GM12878 (cell line): ENCODE measurements around the gene RNF32. TPM values are rescaled to one million over a fixed set of nuclear protein-coding genes. Genes with fewer than 3 reads are reported as not detected.

Source experiments
- CEBPB ChIP-seq, 2 experiments: fragments of 150-350 bp in 1 of 2; IDR thresholded peaks; 2 replicates each; pipeline ENCODE4 v1.6.1; 2012 to 2014; ENCODE audit warnings: low read depth in 2 of 2, low read length in 2 of 2, borderline replicate concordance in 1 of 2, inconsistent platforms in 1 of 2
- EED ChIP-seq: sonication (generic); IDR thresholded peaks from 2 replicates; pipeline ENCODE4 v1.6.1; 2016; ENCODE audit warnings: antibody characterized with exemption, low read depth
- ETV6 ChIP-seq, 2 experiments: fragments of 450-650 bp in 1 of 2; IDR thresholded peaks in 1 of 2; conservative IDR thresholded peaks in 1 of 2; 2 replicates each; pipeline ENCODE4 v1.6.1; 2014; ENCODE audit warnings: antibody characterized with exemption in 1 of 2, borderline replicate concordance in 1 of 2, low read depth in 1 of 2, mild to moderate bottlenecking in 1 of 2, moderate library complexity in 1 of 2
- GABPA ChIP-seq: IDR thresholded peaks from 2 replicates; pipeline ENCODE4 v1.6.1; 2014; ENCODE audit warnings: antibody characterized with exemption, low read depth, mild to moderate bottlenecking, inconsistent platforms
- HDGF ChIP-seq: fragments of 450-650 bp; IDR thresholded peaks from 2 replicates; pipeline ENCODE4 v1.6.1; 2016; ENCODE audit warnings: antibody characterized with exemption
- JUNB ChIP-seq: IDR thresholded peaks from 2 replicates; pipeline ENCODE4 v1.6.1; 2016; ENCODE audit warnings: antibody characterized with exemption, mild to moderate bottlenecking
- MXI1 ChIP-seq: fragments of 150-350 bp; IDR thresholded peaks from 2 replicates; pipeline ENCODE4 v1.6.1; 2011; ENCODE audit warnings: low read depth, mild to moderate bottlenecking, inconsistent platforms, low read length, improper control_type of control experiment
- NFIC ChIP-seq: IDR thresholded peaks from 2 replicates; pipeline ENCODE4 v1.6.1; 2012; ENCODE audit warnings: low read depth, mild to moderate bottlenecking, inconsistent platforms, low read length, moderate library complexity
- NR2C2 ChIP-seq: IDR thresholded peaks from 2 replicates; pipeline ENCODE4 v1.6.1; 2011; ENCODE audit warnings: borderline replicate concordance, low read depth; ENCODE audit not compliant: control insufficient read depth, insufficient read length
- RBBP5 ChIP-seq: fragments of 200-600 bp; sonication (generic); conservative IDR thresholded peaks from 2 replicates; pipeline ENCODE4 v1.6.1; 2016
- RCOR1 ChIP-seq: conservative IDR thresholded peaks from 2 replicates; pipeline ENCODE4 v1.6.1; 2012; ENCODE audit warnings: low read depth, low read length, improper control_type of control experiment
- SMAD5 ChIP-seq: IDR thresholded peaks from 2 replicates; pipeline ENCODE4 v1.6.1; 2016; ENCODE audit warnings: antibody characterized with exemption, low read depth
- SMC3 ChIP-seq: IDR thresholded peaks from 2 replicates; pipeline ENCODE4 v1.6.1; 2011; ENCODE audit warnings: low read length, improper control_type of control experiment, borderline replicate concordance
- TARDBP ChIP-seq: IDR thresholded peaks from 2 replicates; pipeline ENCODE4 v1.6.1; 2016; ENCODE audit warnings: borderline replicate concordance
- TCF3 ChIP-seq: IDR thresholded peaks from 2 replicates; pipeline ENCODE4 v1.6.1; 2012; ENCODE audit warnings: low read depth, mild to moderate bottlenecking, low read length, borderline replicate concordance; ENCODE audit not compliant: insufficient read depth
- ZNF207 ChIP-seq: fragments of 450-650 bp; IDR thresholded peaks from 2 replicates; pipeline ENCODE4 v1.6.1; 2014; ENCODE audit warnings: antibody characterized with exemption, mild to moderate bottlenecking, borderline replicate concordance
- ZNF24 ChIP-seq: fragments of 450-650 bp; IDR thresholded peaks from 2 replicates; pipeline ENCODE4 v1.6.1; 2017; ENCODE audit warnings: antibody characterized with exemption, mild to moderate bottlenecking
- ZZZ3 ChIP-seq: IDR thresholded peaks from 2 replicates; pipeline ENCODE4 v1.6.1; 2011; ENCODE audit warnings: low read depth; ENCODE audit not compliant: control insufficient read depth, insufficient read length
- polyA plus RNA-seq, 11 experiments: library from polyadenylated mRNA; depleted of rRNA in 4 of 11; unstranded in 6 of 11; stranded (reverse) in 5 of 11; fragments of >200 nt; fragmentation: Nextera tagmentation in 4 of 11; fragmentation: Illumina TruSeq in 1 of 11; extraction: Ambion mirVana in 4 of 11; extraction: Trizol in 1 of 11; gene quantifications; 1 replicate in 1 of 11; 2 replicates in 10 of 11; pipeline versions ENCODE4 v1.2.1 to v1.2.3, GENCODE V29; 2011 to 2016; ENCODE audit warnings: inconsistent platforms in 2 of 11, missing spikeins in 2 of 11, low read depth in 1 of 11
- total RNA-seq, 4 experiments: library from RNA; depleted of rRNA in 3 of 4; stranded (reverse); fragments of >200 nt in 3 of 4; fragmentation: Illumina TruSeq in 1 of 4; extraction: Trizol in 1 of 4; gene quantifications; 2 replicates each; pipeline versions ENCODE4 v1.2.1 to v1.2.3, GENCODE V29; 2013 to 2021
- TF ChIP-seq, protein P1 (sequence below): fragments of 450-650 bp; IDR thresholded peaks from 2 replicates; pipeline ENCODE4 v1.6.1; 2017; ENCODE audit warnings: low read depth, mild to moderate bottlenecking, moderate library complexity
- TF ChIP-seq, protein P2 (sequence below): fragments of 450-650 bp; IDR thresholded peaks from 2 replicates; pipeline ENCODE4 v1.6.1; 2017; ENCODE audit warnings: mild to moderate bottlenecking
- TF ChIP-seq, protein P3 (sequence below): fragments of 450-650 bp; IDR thresholded peaks from 2 replicates; pipeline ENCODE4 v1.6.1; 2017; ENCODE audit warnings: mild to moderate bottlenecking, moderate library complexity
- TF ChIP-seq, protein P4 (sequence below): fragments of 150-350 bp; IDR thresholded peaks from 2 replicates; pipeline ENCODE4 v1.6.1; 2014; ENCODE audit warnings: mild to moderate bottlenecking, low read depth, low read length

RNF32 gene
- total and polyA plus RNA-seq, 10 of the 15 experiments (the other 5 are each of a cell fraction or from before 2014, with no cell fraction given), result 2.5 to 7.2 (median 3.7) TPM

- TF ChIP-seq TARDBP, result no peak
- TF ChIP-seq HDGF, result no peak
- no peak for TF ChIP-seq TCF3
- TF ChIP-seq JUNB, result peak; percentile 93
- TF ChIP-seq, protein P1, sequence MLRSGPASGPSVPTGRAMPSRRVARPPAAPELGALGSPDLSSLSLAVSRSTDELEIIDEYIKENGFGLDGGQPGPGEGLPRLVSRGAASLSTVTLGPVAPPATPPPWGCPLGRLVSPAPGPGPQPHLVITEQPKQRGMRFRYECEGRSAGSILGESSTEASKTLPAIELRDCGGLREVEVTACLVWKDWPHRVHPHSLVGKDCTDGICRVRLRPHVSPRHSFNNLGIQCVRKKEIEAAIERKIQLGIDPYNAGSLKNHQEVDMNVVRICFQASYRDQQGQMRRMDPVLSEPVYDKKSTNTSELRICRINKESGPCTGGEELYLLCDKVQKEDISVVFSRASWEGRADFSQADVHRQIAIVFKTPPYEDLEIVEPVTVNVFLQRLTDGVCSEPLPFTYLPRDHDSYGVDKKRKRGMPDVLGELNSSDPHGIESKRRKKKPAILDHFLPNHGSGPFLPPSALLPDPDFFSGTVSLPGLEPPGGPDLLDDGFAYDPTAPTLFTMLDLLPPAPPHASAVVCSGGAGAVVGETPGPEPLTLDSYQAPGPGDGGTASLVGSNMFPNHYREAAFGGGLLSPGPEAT, result no peak
- no peak for TF ChIP-seq ZZZ3
- TF ChIP-seq SMC3, result no peak
- TF ChIP-seq MXI1, result no peak
- TF ChIP-seq ETV6 (conservative IDR thresholded peaks at IDR 0.05 in 1 of 2, IDR thresholded peaks at IDR 0.05 in 1 of 2; ENCODE audit: borderline replicate concordance in 1 of 2, low read depth in 1 of 2), result no peak
- TF ChIP-seq RCOR1, result no peak
- TF ChIP-seq SMAD5, result no peak
- TF ChIP-seq, protein P2, sequence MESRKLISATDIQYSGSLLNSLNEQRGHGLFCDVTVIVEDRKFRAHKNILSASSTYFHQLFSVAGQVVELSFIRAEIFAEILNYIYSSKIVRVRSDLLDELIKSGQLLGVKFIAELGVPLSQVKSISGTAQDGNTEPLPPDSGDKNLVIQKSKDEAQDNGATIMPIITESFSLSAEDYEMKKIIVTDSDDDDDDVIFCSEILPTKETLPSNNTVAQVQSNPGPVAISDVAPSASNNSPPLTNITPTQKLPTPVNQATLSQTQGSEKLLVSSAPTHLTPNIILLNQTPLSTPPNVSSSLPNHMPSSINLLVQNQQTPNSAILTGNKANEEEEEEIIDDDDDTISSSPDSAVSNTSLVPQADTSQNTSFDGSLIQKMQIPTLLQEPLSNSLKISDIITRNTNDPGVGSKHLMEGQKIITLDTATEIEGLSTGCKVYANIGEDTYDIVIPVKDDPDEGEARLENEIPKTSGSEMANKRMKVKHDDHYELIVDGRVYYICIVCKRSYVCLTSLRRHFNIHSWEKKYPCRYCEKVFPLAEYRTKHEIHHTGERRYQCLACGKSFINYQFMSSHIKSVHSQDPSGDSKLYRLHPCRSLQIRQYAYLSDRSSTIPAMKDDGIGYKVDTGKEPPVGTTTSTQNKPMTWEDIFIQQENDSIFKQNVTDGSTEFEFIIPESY, result 0 out of 2 replicates have a peak, but pooled peaks have one; percentile 19
- 0 out of 2 replicates have a peak, but pooled peaks have one; percentile 23 for TF ChIP-seq GABPA
- TF ChIP-seq RBBP5, result no peak
- TF ChIP-seq, protein P3, sequence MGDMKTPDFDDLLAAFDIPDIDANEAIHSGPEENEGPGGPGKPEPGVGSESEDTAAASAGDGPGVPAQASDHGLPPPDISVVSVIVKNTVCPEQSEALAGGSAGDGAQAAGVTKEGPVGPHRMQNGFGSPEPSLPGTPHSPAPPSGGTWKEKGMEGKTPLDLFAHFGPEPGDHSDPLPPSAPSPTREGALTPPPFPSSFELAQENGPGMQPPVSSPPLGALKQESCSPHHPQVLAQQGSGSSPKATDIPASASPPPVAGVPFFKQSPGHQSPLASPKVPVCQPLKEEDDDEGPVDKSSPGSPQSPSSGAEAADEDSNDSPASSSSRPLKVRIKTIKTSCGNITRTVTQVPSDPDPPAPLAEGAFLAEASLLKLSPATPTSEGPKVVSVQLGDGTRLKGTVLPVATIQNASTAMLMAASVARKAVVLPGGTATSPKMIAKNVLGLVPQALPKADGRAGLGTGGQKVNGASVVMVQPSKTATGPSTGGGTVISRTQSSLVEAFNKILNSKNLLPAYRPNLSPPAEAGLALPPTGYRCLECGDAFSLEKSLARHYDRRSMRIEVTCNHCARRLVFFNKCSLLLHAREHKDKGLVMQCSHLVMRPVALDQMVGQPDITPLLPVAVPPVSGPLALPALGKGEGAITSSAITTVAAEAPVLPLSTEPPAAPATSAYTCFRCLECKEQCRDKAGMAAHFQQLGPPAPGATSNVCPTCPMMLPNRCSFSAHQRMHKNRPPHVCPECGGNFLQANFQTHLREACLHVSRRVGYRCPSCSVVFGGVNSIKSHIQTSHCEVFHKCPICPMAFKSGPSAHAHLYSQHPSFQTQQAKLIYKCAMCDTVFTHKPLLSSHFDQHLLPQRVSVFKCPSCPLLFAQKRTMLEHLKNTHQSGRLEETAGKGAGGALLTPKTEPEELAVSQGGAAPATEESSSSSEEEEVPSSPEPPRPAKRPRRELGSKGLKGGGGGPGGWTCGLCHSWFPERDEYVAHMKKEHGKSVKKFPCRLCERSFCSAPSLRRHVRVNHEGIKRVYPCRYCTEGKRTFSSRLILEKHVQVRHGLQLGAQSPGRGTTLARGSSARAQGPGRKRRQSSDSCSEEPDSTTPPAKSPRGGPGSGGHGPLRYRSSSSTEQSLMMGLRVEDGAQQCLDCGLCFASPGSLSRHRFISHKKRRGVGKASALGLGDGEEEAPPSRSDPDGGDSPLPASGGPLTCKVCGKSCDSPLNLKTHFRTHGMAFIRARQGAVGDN, result no peak
- no peak for TF ChIP-seq CEBPB (IDR thresholded peaks at IDR 0.05; ENCODE audit: borderline replicate concordance in 1 of 2, low read depth in 2 of 2, low read length in 2 of 2)
- TF ChIP-seq ZNF24, result no peak
- TF ChIP-seq ZNF207, result no peak
- TF ChIP-seq, protein P4, sequence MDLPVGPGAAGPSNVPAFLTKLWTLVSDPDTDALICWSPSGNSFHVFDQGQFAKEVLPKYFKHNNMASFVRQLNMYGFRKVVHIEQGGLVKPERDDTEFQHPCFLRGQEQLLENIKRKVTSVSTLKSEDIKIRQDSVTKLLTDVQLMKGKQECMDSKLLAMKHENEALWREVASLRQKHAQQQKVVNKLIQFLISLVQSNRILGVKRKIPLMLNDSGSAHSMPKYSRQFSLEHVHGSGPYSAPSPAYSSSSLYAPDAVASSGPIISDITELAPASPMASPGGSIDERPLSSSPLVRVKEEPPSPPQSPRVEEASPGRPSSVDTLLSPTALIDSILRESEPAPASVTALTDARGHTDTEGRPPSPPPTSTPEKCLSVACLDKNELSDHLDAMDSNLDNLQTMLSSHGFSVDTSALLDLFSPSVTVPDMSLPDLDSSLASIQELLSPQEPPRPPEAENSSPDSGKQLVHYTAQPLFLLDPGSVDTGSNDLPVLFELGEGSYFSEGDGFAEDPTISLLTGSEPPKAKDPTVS, result no peak
- peak; percentile 63 for TF ChIP-seq NFIC
- TF ChIP-seq NR2C2, result no peak
- peak; percentile 61; the same call in 1 of the 2 replicates for TF ChIP-seq EED
Measured at GRCh38 chr7:156654511-156655234, 14.1 kb downstream of the RNF32 start (continued).
